K562 (cell line): ENCODE results near the gene YPEL5. TPM values are rescaled to one million over a fixed set of nuclear protein-coding genes. Genes with fewer than 3 reads are reported as not detected.

Experiments
- ATAC-seq: fragments of 200-7000 bp; cut with Tn5 transposase; 3 replicates; pipeline ENCODE4 v1.9.1; 2020; ENCODE audit warnings: moderate library complexity
- BruUV-seq: library from RNA; stranded (reverse); fragments of 400-500 nt; replicated peaks from 2 replicates; lab custom pipeline; 2021; lab: Mats Ljungman, UMichigan
- CTCF ChIA-PET: fragments of 300-600 bp; formaldehyde crosslinking; extraction: SDS; loops from one replicate; lab custom pipeline; 2021; ENCODE audit warnings: low intra/inter-chr PET ratio; lab: Yijun Ruan, JAX
- POLR2A ChIA-PET: fragments of 300-600, 350-650 bp; sonication (Branson Sonifier 250); formaldehyde crosslinking; extraction: SDS; loops from one replicate; lab custom pipeline; 2021; ENCODE audit warnings: antibody characterized with exemption, inconsistent platforms; lab: Yijun Ruan, JAX
- DNase-seq, 4 experiments: peaks; one replicate each; pipeline versions ENCODE4 v3.0.0 to v3.0.0-alpha.2; 2011 to 2018; ENCODE audit warnings: low spot score in 3 of 4, mixed read lengths in 3 of 4; ENCODE audit errors: extremely low read depth in 1 of 4
- FAIRE-seq: peaks from 2 replicates; lab custom pipeline; 2011; peaks lifted over from hg19 to GRCh38; lab: Jason Lieb, UNC
- H2AFZ ChIP-seq: 2 replicates; pipeline ENCODE4 v1.6.0; 2011; ENCODE audit warnings: low read depth, low read length, control low read depth, inconsistent platforms
- H3K27ac ChIP-seq: fragments of 200-600 bp; 3 replicates; pipeline ENCODE4 v1.8.0; 2011; ENCODE audit warnings: low read depth, mild to moderate bottlenecking, control low read depth, inconsistent platforms, low read length, moderate library complexity, mixed read lengths; ENCODE audit errors: extremely low read depth
- H3K27me3 ChIP-seq, 2 experiments: fragments of 300-600 bp in 1 of 2; 2 replicates in 1 of 2; 3 replicates in 1 of 2; pipeline versions ENCODE4 v1.6.0 to v1.8.0; 2011; ENCODE audit warnings: inconsistent platforms in 2 of 2, low read length in 2 of 2, mild to moderate bottlenecking in 1 of 2, mixed read lengths in 1 of 2, moderate library complexity in 1 of 2; ENCODE audit not compliant: control insufficient read depth in 2 of 2, insufficient read depth in 2 of 2
- H3K36me3 ChIP-seq: fragments of 300-600 bp; 3 replicates; pipeline ENCODE4 v1.8.0; 2011; ENCODE audit warnings: mild to moderate bottlenecking, low read length, inconsistent platforms; ENCODE audit not compliant: control insufficient read depth, insufficient read depth
- H3K4me1 ChIP-seq, 2 experiments: fragments of 200-600 bp in 1 of 2; replicated peaks in 1 of 2; 2 replicates in 1 of 2; 3 replicates in 1 of 2; pipeline versions ENCODE4 v1.5.1 to v1.8.0; 2011; ENCODE audit warnings: inconsistent platforms in 2 of 2, low read length in 2 of 2, mild to moderate bottlenecking in 1 of 2, mixed read lengths in 1 of 2, moderate library complexity in 1 of 2; ENCODE audit not compliant: control insufficient read depth in 2 of 2, insufficient read depth in 2 of 2
- H3K4me2 ChIP-seq: 2 replicates; pipeline ENCODE4 v1.6.1; 2011; ENCODE audit warnings: low read length, control low read depth, inconsistent platforms, mixed read lengths; ENCODE audit not compliant: insufficient read depth
- H3K4me3 ChIP-seq: fragments of 200-600 bp; sonication (generic), shearing (Covaris generic); 2 replicates; pipeline ENCODE4 v1.5.1; 2016; ENCODE audit warnings: control low read depth, inconsistent platforms
- H3K79me2 ChIP-seq: fragments of 200-600 bp; 3 replicates; pipeline ENCODE4 v1.8.0; 2011; ENCODE audit warnings: low read length, inconsistent platforms; ENCODE audit not compliant: control insufficient read depth, insufficient read depth
- H3K9ac ChIP-seq, 2 experiments: 2 replicates each; pipeline versions ENCODE4 v1.6.0 to v1.6.1; 2011; ENCODE audit warnings: low read depth in 2 of 2, low read length in 2 of 2, control low read depth in 1 of 2, inconsistent platforms in 1 of 2, mild to moderate bottlenecking in 1 of 2, mixed read lengths in 1 of 2; ENCODE audit not compliant: insufficient read depth in 1 of 2
- H3K9me1 ChIP-seq: one replicate; pipeline ENCODE4 v1.6.0; 2011; ENCODE audit warnings: inconsistent platforms, mild to moderate bottlenecking, low read length, moderate library complexity; ENCODE audit not compliant: control insufficient read depth, insufficient read depth
- H3K9me3 ChIP-seq: replicated peaks from 2 replicates; pipeline ENCODE4 v1.5.1; 2011; ENCODE audit warnings: low read depth, low read length, inconsistent platforms; ENCODE audit not compliant: control insufficient read depth, insufficient read depth
- H4K20me1 ChIP-seq: replicated peaks from 2 replicates; pipeline ENCODE4 v1.6.1; 2011; ENCODE audit warnings: low read length, inconsistent platforms, mixed read lengths; ENCODE audit not compliant: control insufficient read depth, insufficient read depth
- CCNT2 ChIP-seq: IDR thresholded peaks from 2 replicates; pipeline ENCODE4 v1.6.1; 2011; ENCODE audit warnings: borderline replicate concordance, low read depth, mild to moderate bottlenecking, moderate library complexity, mixed read lengths, low read length; ENCODE audit not compliant: insufficient read length; ENCODE audit errors: extremely low read depth
- POLR2AphosphoS2 ChIP-seq: IDR thresholded peaks from 2 replicates; pipeline ENCODE4 v1.6.1; 2012; ENCODE audit warnings: low read length, improper control_type of control experiment
- POLR2AphosphoS5 ChIP-seq: IDR thresholded peaks from 2 replicates; pipeline ENCODE4 v1.6.1; 2011; ENCODE audit warnings: mild to moderate bottlenecking, low read depth, low read length, moderate library complexity; ENCODE audit not compliant: control insufficient read depth, insufficient read depth
- RBM15 ChIP-seq: fragments of 200-400 bp; formaldehyde crosslinking; IDR thresholded peaks from 2 replicates; pipeline ENCODE4 v1.6.1; 2018; ENCODE audit warnings: mild to moderate bottlenecking, low read length, moderate library complexity; ENCODE audit not compliant: insufficient read depth
- TBP ChIP-seq: optimal IDR thresholded peaks from 2 replicates; pipeline ENCODE3; 2011; ENCODE audit warnings: low read depth, low read length, improper control_type of control experiment
- WGBS: fragments of 100-300 bp; shearing (Covaris generic); methylation state at CpG from one replicate; pipeline ENCODE4 v1.1.6; 2016; ENCODE audit warnings: low coverage, mixed read lengths; ENCODE audit not compliant: insufficient coverage; ENCODE audit errors: missing lambda C conversion rate; 5-methylcytosine and 5-hydroxymethylcytosine counted together
- in situ Hi-C: fragments of 300-500 bp; cut with MboI; formaldehyde crosslinking; loops from 4 replicates; pipeline ENCODE4 v1.15.0; 2018; ENCODE audit warnings: inconsistent platforms, mixed read lengths
- intact Hi-C: fragments of 100-400 bp; cut with micrococcal nuclease; formaldehyde crosslinking; loops from 2 replicates; pipeline ENCODE4 v1.14.2; 2022
- polyA plus RNA-seq, 8 experiments: library from polyadenylated mRNA; depleted of rRNA in 4 of 8; stranded (reverse) in 5 of 8; unstranded in 3 of 8; fragments of >200 nt; fragmentation: Nextera tagmentation in 2 of 8; fragmentation: Illumina TruSeq in 1 of 8; extraction: Ambion mirVana in 2 of 8; extraction: Trizol in 1 of 8; gene quantifications; 2 replicates each; pipeline versions ENCODE4 v1.2.1 to v1.2.3, GENCODE V29; 2011 to 2014; ENCODE audit warnings: inconsistent platforms in 1 of 8, missing spikeins in 1 of 8
- total RNA-seq, 7 experiments: library from RNA; depleted of rRNA in 6 of 7; stranded (reverse); fragments of >200 nt in 6 of 7; fragmentation: Illumina TruSeq in 2 of 7; extraction: Trizol in 2 of 7; gene quantifications; 2 replicates each; pipeline versions ENCODE4 v1.2.1 to v1.2.3, GENCODE V29; 2011 to 2021; ENCODE audit warnings: low replicate concordance in 1 of 7
- TF ChIP-seq, protein P1 (sequence below): fragments of 450-650 bp; IDR thresholded peaks from 2 replicates; pipeline ENCODE4 v1.6.1; 2018; ENCODE audit warnings: mild to moderate bottlenecking, low read depth; ENCODE audit not compliant: partially characterized antibody

Gene YPEL5
- total and polyA plus RNA-seq, 9 of the 15 experiments (the other 6 are each of a cell fraction or from before 2014, with no cell fraction given): 5.4 to 34.4 (median 12.3) TPM

DNA sequence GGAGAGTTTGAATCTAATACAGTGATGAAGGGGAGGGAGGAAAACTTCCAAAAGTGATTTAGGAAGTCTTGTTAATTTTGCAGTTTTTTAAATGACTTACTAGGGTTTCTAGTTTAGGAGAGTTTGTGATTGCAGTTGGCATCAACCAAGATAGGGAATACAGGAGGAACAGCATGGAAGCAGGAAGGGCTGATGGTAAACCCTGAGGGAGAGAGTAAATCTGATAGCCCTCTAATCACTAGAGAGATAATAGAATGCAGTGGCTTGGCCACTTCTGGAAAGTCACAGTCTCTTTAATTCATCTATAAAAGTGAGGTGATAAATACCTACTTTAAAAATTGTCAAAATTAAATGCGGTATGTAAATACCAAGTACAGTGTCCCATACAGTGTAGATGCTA, 5.6 kb downstream of the YPEL5 start (continued):
- no peak for TF ChIP-seq POLR2AphosphoS5
- TF ChIP-seq TBP: no peak
- TF ChIP-seq CCNT2: no peak
- no peak for TF ChIP-seq POLR2AphosphoS2
- TF ChIP-seq, protein P1, sequence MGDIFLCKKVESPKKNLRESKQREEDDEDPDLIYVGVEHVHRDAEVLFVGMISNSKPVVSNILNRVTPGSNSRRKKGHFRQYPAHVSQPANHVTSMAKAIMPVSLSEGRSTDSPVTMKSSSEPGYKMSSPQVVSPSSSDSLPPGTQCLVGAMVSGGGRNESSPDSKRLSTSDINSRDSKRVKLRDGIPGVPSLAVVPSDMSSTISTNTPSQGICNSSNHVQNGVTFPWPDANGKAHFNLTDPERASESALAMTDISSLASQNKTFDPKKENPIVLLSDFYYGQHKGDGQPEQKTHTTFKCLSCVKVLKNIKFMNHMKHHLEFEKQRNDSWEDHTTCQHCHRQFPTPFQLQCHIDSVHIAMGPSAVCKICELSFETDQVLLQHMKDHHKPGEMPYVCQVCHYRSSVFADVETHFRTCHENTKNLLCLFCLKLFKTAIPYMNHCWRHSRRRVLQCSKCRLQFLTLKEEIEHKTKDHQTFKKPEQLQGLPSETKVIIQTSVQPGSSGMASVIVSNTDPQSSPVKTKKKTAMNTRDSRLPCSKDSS: no peak

DNA sequence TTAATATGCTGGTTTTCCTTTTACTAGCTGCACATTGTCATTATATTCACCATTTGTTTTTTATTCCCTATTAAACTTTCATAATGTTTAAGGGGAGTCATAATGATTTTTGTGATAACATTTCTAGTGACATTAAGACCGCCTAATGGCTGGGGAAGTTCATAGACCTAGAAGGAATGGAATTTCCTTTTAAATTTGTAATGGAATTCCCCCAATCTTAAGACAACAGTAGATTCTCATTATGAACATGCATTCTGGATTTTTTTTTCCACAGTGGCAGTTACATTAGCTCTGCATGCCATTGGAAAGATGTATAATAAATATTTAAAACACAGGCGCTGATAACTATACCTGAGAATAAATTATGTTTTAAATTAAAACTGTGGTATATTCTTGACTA, 8.4 kb downstream of the YPEL5 start:
- BruUV-seq: no TSS peak
- no peaks in the 10 kb centered on the region for H3K27me3 ChIP-seq
- no peak overlapping the region for H2AFZ ChIP-seq
- no peak overlapping the region for H3K9ac ChIP-seq
- H3K36me3 ChIP-seq: peaks cover 6% of the 10 kb centered on the region; the same call in 1 of the 3 replicates
- CTCF ChIA-PET: no interaction called here
- WGBS: 48% methylated on average over 2 of the region's 2 CpGs
- no peak overlapping the region for H3K4me2 ChIP-seq
- no peaks in the 10 kb centered on the region for H3K9me3 ChIP-seq
- DNase-seq: no peak
- no peak for ATAC-seq
- H4K20me1 ChIP-seq: no peaks in the 10 kb centered on the region
- no peak overlapping the region for H3K27ac ChIP-seq
- in situ Hi-C loops (loop anchor here (25.0 kb wide), 2 partner anchors 1007 to 1182 kb away; no protein-coding TSS in a partner anchor), intact Hi-C loops (no loop called here)
- POLR2A ChIA-PET: interaction anchor here (0.7 to 1.5 kb wide), 4 partner anchors 9 to 267 kb away, joined by 3 to 4 read pairs (median 3); no protein-coding TSS in a partner anchor
- TF ChIP-seq RBM15: no peak
- H3K4me1 ChIP-seq: peaks cover 0 to 11% of the 10 kb centered on the region in 2 experiments; a peak in 3 of 5 replicates
- H3K9me1 ChIP-seq: no peaks in the 10 kb centered on the region
- no peak overlapping the region for H3K4me3 ChIP-seq
- no peaks in the 10 kb centered on the region for H3K79me2 ChIP-seq
- no peak for FAIRE-seq
